ENCODE data around the gene UBE2J1.
"Not testable (repeated sequence)": the region's sequence is repeated elsewhere in the genome, so short reads cannot be mapped to it uniquely, and the experiment has no call there.

The UBE2J1 gene

DNA sequence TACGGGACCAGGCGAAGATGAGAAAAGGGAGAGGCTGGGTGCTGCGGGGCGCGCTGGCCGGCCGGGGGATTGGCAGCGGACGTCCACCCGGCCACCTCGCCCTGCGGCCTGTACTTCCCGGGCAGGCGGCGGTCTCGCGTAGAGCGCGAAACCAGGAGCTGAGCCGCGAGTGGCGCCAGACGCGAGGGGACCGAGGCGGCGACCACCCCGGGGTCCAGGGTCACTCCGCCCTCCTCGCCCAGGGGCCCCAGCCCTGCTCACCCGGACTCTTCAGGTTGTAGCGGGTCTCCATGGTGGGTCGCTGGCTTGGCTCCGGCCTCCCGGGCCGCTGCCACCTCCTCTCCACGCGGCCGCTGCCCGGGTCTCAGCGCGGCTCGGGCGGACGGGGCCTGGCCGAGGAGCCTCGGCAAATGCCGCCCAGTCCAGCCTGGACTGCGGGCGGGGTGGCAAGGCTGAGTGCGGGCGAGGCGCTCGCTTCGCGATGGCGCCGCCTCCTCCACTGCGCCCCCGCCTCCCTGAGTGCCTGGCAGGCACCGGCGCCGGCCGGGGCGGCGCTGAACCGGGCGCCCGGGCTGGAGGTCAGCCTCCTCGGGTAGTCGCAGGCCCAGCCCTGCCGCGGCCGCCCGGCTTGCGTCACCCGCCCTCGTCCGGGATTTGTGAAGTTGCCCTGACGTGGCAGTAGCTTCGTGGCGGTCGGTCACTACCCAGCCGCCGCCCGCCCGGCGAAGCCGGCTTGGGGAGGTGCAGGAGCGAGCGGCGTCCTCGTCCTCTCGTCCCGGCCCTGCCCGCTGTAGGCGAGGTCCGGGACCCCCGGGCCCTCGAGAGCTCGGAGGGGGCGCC is at the start of gene UBE2J1:
TSS of gene UBE2J1 (minus strand) at position 445 of the 840 bp plus-strand sequence. CDS start at position 292, 153 bp downstream.
- peak; percentile 89 for DNase-seq (ENCODE audit: low spot score)

DNA sequence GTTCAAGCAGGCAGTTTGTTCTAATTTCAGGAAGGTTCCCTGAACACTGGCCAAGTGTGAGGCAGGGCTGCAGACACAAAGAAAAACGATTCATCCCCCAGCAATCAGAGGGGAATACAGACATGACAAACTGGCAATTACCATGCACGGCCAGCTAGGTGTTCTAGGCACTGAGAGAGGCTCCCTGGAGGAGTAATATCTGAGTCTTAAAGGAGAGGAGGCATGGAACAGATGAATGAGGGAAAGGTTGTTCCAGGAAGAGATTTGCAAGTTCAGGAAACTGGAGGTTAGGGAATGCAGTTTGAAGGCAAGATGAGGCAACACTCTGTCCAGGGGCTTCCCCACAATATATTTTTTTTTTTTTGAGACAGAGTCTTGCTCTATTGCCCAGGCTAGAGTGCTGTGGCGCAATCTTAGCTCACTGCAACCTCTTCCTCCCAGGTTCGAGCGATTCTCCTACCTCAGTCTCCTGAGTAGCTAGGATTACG is 48.4 kb upstream of the UBE2J1 start:
- DNase-seq (ENCODE audit: low spot score): no peak

DNA sequence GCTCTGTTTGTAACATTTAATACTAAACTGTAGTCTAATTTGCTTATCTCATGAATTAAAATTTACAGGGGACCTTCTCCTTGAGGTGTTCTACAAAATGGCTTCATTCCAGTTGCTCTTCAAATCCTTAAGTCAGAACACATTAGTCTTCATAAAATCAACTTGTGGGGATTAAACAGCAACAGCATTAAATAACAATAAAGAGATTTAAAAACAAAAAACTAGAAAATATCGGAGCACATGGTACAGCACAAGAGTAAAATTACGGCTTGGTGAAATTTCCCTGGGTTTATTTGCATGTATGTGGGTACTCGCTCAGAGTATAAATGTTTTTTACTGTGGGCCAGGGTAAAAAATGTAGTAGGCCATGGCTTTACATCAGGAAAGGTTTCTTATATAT is 47.5 kb upstream of the UBE2J1 start:
- no peak for DNase-seq (ENCODE audit: low spot score)

DNA sequence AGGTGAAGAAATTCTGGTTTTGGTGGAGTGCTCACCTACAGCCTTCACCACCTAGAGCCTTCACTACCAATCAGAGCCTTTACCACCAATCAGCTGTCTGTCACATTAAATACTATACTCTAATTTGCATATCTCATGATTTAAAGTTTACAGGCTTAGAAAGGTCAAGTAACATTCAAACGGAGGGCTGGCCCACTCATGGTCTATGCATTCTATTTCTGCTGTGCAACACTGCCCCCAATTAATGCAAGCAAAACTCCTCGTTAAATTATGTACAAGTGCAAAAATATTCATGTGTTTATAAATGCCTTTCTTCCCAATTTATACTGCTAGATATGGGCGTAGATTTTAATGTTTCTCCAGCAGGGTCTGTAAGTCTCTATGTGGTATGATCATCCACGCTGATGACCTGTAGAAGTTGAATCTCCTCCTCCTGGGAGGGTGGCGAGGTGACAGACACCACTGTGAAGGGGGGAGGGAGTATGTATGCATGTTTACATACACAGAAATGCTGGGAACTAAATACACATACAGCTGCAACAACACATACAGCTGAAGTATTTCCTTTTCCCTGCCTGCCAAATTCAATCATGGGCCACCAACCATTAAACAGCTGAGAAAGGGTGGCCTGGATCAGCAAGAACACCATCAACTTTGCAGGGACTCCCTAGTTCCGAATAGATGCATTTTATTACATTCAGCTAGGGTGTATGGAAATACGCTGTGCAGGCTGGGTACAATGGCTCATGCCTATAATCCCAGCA is 46.4 kb upstream of the UBE2J1 start:
- no peak for DNase-seq (ENCODE audit: low spot score)

DNA sequence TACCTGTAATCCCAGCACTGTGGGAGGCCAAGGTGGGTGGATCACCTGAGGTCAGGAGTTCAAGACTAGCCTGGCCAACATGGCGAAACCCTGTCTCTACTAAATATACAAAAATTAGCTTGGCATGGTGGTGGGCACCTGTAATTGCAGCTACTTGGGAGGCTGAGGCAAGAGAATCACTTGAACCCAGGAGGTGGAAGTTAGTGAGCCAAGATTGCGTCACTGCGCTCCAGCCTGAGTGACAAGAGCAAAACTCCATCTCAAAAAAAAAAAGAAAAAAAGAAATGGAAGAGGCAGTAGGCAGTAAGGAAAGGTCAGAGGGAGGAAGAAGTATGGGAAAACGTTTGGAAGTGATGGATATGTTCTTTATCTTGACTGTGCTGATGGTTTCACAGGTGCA is 45.4 kb upstream of the UBE2J1 start:
- DNase-seq (ENCODE audit: low spot score): not testable (repeated sequence)

DNA sequence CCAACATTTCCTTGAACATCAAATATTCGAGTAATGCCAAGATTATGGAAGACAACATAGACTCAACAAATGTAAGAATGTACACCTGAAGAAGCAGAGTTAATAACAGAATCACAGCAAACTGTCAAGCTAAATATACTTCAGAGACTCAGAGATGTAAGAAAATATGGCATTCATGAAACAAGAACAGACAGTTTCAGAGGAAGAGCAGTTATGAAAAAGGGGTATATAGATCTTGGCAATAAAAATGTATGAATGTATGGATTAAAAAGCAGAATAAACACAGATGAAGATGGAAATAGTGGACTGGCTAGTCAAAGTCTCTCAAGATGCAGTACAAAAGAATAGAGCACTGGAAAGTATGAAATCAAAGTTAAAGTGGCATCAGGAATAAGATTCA is 41.1 kb upstream of the UBE2J1 start:
- no peak for DNase-seq (ENCODE audit: low spot score)

DNA sequence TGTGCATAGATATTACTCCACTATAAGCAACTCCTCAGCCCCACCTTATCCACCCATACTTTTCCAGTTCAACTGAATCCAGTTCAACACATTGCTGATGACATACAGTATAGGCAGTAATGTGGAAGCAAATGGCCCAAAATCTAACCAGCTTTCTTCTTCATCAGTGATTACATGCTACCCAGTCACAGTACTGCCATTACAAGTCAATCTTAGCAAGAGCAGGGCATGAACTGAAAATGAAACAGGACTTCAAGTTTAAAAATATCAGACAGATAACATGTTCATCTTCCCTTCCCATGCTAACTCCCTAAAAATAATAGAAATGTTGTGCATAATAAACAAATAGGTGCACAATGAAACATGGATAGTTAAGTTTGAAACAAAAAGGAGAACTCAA is 40.3 kb upstream of the UBE2J1 start:
- no peak for DNase-seq (ENCODE audit: low spot score)

GRCh38 chr6:89388846-89389245 is 36.3 kb upstream of the UBE2J1 start:
- no peak for DNase-seq (ENCODE audit: low spot score)

DNA sequence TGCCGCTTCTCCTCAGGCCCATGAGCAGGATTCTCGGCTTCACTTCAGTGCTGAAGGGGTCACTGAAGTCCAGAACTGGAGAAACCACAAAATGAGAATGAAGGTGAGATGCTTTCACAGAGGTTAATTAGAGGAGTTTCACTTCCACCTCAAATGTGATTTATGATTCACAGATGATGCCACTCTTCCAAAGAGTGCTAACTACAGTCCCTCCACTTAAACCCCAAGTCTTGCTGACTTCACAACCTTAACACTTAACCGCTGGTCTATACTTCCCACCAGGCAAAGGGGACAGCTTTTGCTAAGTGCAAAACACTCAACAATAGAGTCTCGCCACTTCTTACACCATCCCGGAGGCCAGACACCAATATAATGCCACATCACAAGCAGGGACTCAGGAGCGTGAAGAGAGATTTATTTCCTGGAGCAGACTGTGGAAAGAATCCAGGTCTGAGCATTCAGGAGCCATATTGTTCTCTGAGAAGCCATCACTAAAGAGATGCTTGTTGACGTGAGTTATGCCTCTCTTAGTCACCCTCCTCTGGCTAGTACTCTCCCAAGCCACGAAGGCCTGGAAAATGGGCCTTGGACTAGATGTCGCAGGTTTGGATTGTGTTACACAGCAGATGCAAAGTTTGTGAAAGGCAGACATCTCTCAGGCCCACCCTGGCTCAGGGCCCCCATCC is 35.1 kb upstream of the UBE2J1 start:
- no peak for DNase-seq (ENCODE audit: low spot score)

DNA sequence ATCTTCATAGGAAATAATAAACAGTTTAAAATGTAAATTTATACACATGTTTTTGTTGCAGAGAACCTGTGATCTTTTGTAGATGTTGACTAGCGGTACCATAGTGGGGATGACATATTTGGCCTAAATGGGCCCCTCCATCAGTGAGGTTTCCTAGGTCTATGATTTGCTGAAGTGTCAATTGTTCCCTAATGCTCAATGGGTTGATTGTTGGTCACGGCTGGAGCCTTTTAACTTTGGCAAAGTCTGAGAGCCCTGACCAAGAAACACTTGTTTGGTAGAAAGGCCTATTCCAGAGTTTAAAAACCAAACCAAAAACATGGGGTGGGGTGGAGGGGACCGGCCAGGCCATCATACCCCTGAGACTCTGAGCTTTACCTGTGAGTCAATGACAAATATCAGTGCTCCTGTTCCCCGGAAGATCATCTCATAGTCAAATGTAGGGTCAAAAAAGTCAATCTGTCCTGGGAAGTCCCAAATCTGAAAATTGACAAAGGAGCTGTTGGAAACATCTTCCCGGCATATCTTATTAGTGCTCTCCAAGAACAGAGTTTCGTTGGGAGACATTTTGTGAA is 34.5 kb upstream of the UBE2J1 start:
- DNase-seq (ENCODE audit: low spot score): no peak

- DNase-seq (ENCODE audit: low spot score): no peak
These were observed 33.3 kb upstream of the UBE2J1 start for GRCh38 chr6:89385846-89386245.

- DNase-seq (ENCODE audit: low spot score): no peak
These were observed 32.7 kb upstream of the UBE2J1 start for GRCh38 chr6:89385156-89385667.

GRCh38 chr6:89381031-89381430 is 28.5 kb upstream of the UBE2J1 start:
- no peak for DNase-seq (ENCODE audit: low spot score)

DNA sequence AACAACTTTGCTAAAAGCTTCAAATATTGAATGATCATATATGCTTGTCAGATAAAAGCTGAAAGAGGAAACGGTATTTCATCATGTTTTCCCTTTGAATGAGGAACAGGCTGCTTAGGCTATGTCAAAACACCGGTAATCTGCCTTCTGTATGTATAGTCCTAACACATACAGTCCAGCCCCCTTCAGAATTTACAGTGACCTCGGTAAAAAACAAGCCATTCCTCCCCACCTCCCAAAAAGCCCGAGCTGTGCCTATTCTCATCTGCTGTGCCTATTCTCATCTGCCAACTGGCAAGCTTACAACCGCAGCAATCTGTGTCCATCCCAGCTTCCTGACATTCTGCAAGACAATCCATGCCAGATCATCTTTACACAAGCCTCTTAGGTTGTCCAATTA is 26.8 kb upstream of the UBE2J1 start:
- DNase-seq (ENCODE audit: low spot score): no peak

GRCh38 chr6:89378628-89379027 is 26.1 kb upstream of the UBE2J1 start:
- DNase-seq (ENCODE audit: low spot score): no peak

DNA sequence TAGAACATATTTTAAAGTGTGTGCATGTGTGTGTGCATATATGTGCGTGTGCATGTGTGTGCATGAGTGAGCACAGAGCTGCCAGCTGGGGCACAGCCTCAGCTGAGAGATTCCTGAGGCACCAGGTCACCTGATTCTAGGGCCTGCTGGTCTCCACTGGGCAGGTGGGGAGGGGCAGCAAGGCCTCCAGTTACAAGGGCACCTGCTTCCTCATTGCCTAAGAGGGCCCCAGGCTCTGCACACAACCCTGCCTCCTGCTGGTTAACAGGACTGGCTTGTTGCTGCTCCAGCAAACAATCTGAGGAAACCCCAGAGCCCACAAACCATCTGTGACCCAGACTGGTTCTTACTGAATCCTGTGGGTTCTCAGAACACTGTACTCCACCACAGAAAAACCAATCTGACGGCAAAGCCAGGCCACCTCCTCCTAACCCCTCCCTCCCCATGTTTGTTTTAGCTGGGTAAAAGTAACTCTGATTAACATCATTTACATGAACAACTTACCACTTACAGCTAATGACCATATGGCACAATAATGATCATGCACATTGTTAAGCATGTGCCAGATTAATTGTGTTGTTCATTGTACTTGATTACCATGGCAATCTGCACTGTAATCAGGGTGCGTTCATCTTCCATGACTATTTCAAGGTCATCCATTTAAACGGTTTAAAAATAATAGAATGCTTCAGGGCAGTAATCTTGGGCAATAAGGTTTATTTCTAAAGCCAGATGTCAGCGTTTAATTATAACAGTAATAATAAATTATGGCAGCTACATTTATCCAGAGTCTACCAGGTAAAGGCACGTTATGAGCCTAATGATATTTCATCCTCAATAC is 23.1 kb upstream of the UBE2J1 start:
- no peak for DNase-seq (ENCODE audit: low spot score)

- DNase-seq (ENCODE audit: low spot score): no peak
These were observed 20.0 kb upstream of the UBE2J1 start for GRCh38 chr6:89372506-89372901.

- peak; percentile 86 for DNase-seq (ENCODE audit: low spot score)
These were observed 19.5 kb upstream of the UBE2J1 start for GRCh38 chr6:89371849-89372505.

- no peak for DNase-seq (ENCODE audit: low spot score)
These were observed 16.5 kb upstream of the UBE2J1 start for GRCh38 chr6:89368999-89369398.

DNA sequence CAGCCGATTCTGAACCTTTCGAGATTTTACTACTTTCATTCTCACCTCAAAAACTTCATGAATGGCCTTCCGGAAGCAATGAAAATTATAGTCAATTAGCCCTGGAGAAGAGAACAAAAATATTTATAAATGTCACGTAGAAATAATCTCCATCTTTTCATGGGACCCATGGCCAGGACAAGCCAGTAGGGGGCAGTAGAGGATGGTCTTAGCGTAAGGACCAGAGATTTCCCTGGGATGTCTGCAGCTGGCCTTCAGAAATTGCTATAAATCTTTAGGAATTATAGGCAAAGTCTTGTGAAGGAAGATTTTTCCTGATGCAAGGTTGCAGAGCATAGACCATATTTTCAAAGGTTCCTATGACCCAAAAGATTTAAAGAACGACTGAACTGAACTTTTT is 15.6 kb upstream of the UBE2J1 start:
- no peak for DNase-seq (ENCODE audit: low spot score)

- DNase-seq (ENCODE audit: low spot score): no peak
These were observed 12.1 kb upstream of the UBE2J1 start for GRCh38 chr6:89364586-89364985.

Data from putamen (tissue), 1 donor.